B cell (primary cell): ENCODE measurements around the gene ARV1. TPM values are rescaled to one million over a fixed set of nuclear protein-coding genes. Genes with fewer than 3 reads are reported as not detected.

ENCODE experiments used
- ATAC-seq: fragments of 200-7000 bp; cut with Tn5 transposase; one replicate; pipeline ENCODE4 v1.10.0; 2021; ENCODE audit warnings: low read depth, mild to moderate bottlenecking, moderate number of reproducible peaks, moderate library complexity
- CTCF ChIA-PET: fragments of 350-600 bp; sonication (Branson Sonifier 250); formaldehyde crosslinking; loops from one replicate; lab custom pipeline; 2021; ENCODE audit warnings: antibody characterized with exemption, inconsistent platforms; lab: Charles Lee
- POLR2A ChIA-PET: fragments of 350-600 bp; sonication (Branson Sonifier 250); formaldehyde crosslinking; loops from one replicate; lab custom pipeline; 2021; ENCODE audit warnings: antibody characterized with exemption; lab: Charles Lee
- DNase-seq: peaks from one replicate; pipeline ENCODE4 v3.0.0; 2013
- H2AFZ ChIP-seq: 2 replicates; pipeline ENCODE4 v1.6.1; 2012; ENCODE audit warnings: mild to moderate bottlenecking, low read depth, low read length; ENCODE audit not compliant: insufficient read depth, poor library complexity, severe bottlenecking
- H3K27ac ChIP-seq, 2 donors: 1 replicate in 1 of 2; 2 replicates in 1 of 2; pipeline ENCODE4 v1.5.1; 2012 to 2013; ENCODE audit warnings: low read length in 2 of 2, mild to moderate bottlenecking in 2 of 2, moderate library complexity in 1 of 2
- H3K27me3 ChIP-seq, 4 experiments: fragments of 200-600 bp in 1 of 4; sonication (generic) in 1 of 4; replicated peaks in 1 of 4; 1 replicate in 2 of 4; 2 replicates in 2 of 4; pipeline versions ENCODE4 v1.6.1 to v1.7.0; 2013 to 2016; ENCODE audit warnings: low read length in 3 of 4, mild to moderate bottlenecking in 2 of 4, mixed read lengths in 1 of 4, moderate library complexity in 1 of 4; ENCODE audit not compliant: insufficient read depth in 4 of 4, control insufficient read depth in 3 of 4; ENCODE audit errors: control extremely low read depth in 1 of 4
- H3K36me3 ChIP-seq, 2 experiments: replicated peaks in 1 of 2; 1 replicate in 1 of 2; 2 replicates in 1 of 2; pipeline versions ENCODE4 v1.6.1 to v1.7.1; 2013; ENCODE audit warnings: low read length in 1 of 2; ENCODE audit not compliant: insufficient read depth in 2 of 2, control insufficient read depth in 1 of 2; ENCODE audit errors: control extremely low read depth in 1 of 2, extremely low read depth in 1 of 2
- H3K4me1 ChIP-seq, 2 donors: fragments of 200-600 bp in 1 of 2; sonication (generic) in 1 of 2; 1 replicate in 1 of 2; 2 replicates in 1 of 2; pipeline versions ENCODE4 v1.5.1 to v1.6.1; 2013 to 2017; ENCODE audit warnings: low read length in 2 of 2; ENCODE audit not compliant: control insufficient read depth in 2 of 2, insufficient read depth in 2 of 2
- H3K4me2 ChIP-seq: replicated peaks from 2 replicates; pipeline ENCODE3; 2012; ENCODE audit warnings: mild to moderate bottlenecking, low read depth, low read length; ENCODE audit not compliant: poor library complexity, severe bottlenecking
- H3K4me3 ChIP-seq, 5 experiments: fragments of 200-600 bp in 1 of 5; sonication (generic) in 1 of 5; 1 replicate in 3 of 5; 2 replicates in 2 of 5; pipeline versions ENCODE4 v1.5.1 to v1.7.0; 2011 to 2016; ENCODE audit warnings: low read length in 4 of 5, mild to moderate bottlenecking in 4 of 5, low read depth in 2 of 5, control low read depth in 1 of 5, moderate library complexity in 1 of 5; ENCODE audit not compliant: insufficient read depth in 1 of 5; ENCODE audit errors: control extremely low read depth in 1 of 5, extremely low read depth in 1 of 5
- H3K79me2 ChIP-seq: fragments of 200-600 bp; sonication (generic); one replicate; pipeline ENCODE4 v1.6.0; 2016; ENCODE audit warnings: low read length; ENCODE audit not compliant: control insufficient read depth, insufficient read depth
- H3K9ac ChIP-seq: fragments of 200-600 bp; sonication (generic); 2 replicates; pipeline ENCODE4 v1.6.1; 2017; ENCODE audit warnings: mild to moderate bottlenecking, low read length, moderate library complexity
- H3K9me3 ChIP-seq, 3 donors: one replicate each; pipeline versions ENCODE4 v1.6.1 to v1.7.1; 2013; ENCODE audit warnings: low read length in 2 of 3; ENCODE audit not compliant: control insufficient read depth in 2 of 3, insufficient read depth in 1 of 3; ENCODE audit errors: control extremely low read depth in 1 of 3
- H4K20me1 ChIP-seq: 2 replicates; pipeline ENCODE4 v1.6.0; 2012; ENCODE audit warnings: mild to moderate bottlenecking, low read length; ENCODE audit not compliant: insufficient read depth, control insufficient read depth, poor library complexity, severe bottlenecking
- H3K27ac Mint-ChIP-seq: one replicate; pipeline ENCODE4 v1.8.0; 2021; ENCODE audit warnings: mixed read lengths
- H3K27me3 Mint-ChIP-seq: one replicate; pipeline ENCODE4 v1.8.0; 2021; ENCODE audit warnings: mixed read lengths
- H3K4me1 Mint-ChIP-seq: one replicate; pipeline ENCODE4 v1.8.0; 2021; ENCODE audit warnings: mixed read lengths
- H3K4me3 Mint-ChIP-seq: one replicate; pipeline ENCODE4 v1.8.0; 2021; ENCODE audit warnings: mixed read lengths
- H3K9me3 Mint-ChIP-seq: one replicate; pipeline ENCODE4 v1.8.0; 2022; ENCODE audit warnings: mixed read lengths; ENCODE audit not compliant: insufficient read depth
- CTCF ChIP-seq: fragments of 200-600 bp; IDR thresholded peaks from one replicate; pipeline ENCODE4 v1.8.0; 2022; ENCODE audit warnings: antibody characterized with exemption, mild to moderate bottlenecking
- EZH2 ChIP-seq: IDR thresholded peaks from 2 replicates; pipeline ENCODE4 v1.6.1; 2012; ENCODE audit warnings: borderline replicate concordance, low read depth, mild to moderate bottlenecking, moderate library complexity, low read length; ENCODE audit not compliant: insufficient read depth, poor library complexity, severe bottlenecking
- WGBS: methylation state at CpG from one replicate; pipeline ENCODE4 v1.1.5; 2013; ENCODE audit warnings: missing lambda C conversion rate; ENCODE audit not compliant: insufficient coverage; 5-methylcytosine and 5-hydroxymethylcytosine counted together
- intact Hi-C: fragments of 100-400 bp; cut with micrococcal nuclease; formaldehyde crosslinking; loops from one replicate; pipeline ENCODE4 v1.10.0; 2022
- polyA plus RNA-seq: library from polyadenylated mRNA; depleted of rRNA; stranded (reverse); fragments of >200 nt; gene quantifications from 2 replicates; pipeline ENCODE4 v1.2.3, GENCODE V29; 2012
- total RNA-seq, 2 donors: library from RNA; stranded (reverse); fragments of 120-200 nt in 1 of 2; gene quantifications; 1 replicate in 1 of 2; 2 replicates in 1 of 2; pipeline versions ENCODE4 v1.2.3 to v1.2.4, GENCODE V29; 2013 to 2022

The ARV1 gene
- total and polyA plus RNA-seq, 2 donors (not counting 1 experiment from before 2014, with no cell fraction given) = 10.7 to 11.6 TPM

GRCh38 chr1:231049121-231049979, 70.5 kb downstream of the ARV1 start:
- peaks cover 10% of the 10 kb centered on the region for H3K9me3 Mint-ChIP-seq
- no peak overlapping the region for H3K4me3 Mint-ChIP-seq
- ChIA-PET POLR2A (no interaction called here), CTCF (no interaction called here)
- intact Hi-C loops = no loop called here
- Histone ChIP-seq H3K4me1 (peaks cover 12 to 14% of the 10 kb centered on the region in 2 donors), H3K9me3 (peaks cover 0 to 5% (median 4%) of the 10 kb centered on the region in 3 donors), H3K4me3 (no peak overlapping the region), H3K36me3 (no peaks in the 10 kb centered on the region), H3K27me3 (peaks cover 0 to 7% (median 0%) of the 10 kb centered on the region in 4 experiments), H3K27ac (no peak overlapping the region), H3K9ac (no peak overlapping the region), H4K20me1 (no peaks in the 10 kb centered on the region), H3K4me2 (no peak overlapping the region), H2AFZ (no peak overlapping the region), H3K79me2 (no peaks in the 10 kb centered on the region)
- WGBS = 100% methylated on average over 2 of the region's 10 CpGs
- no peak overlapping the region for H3K27ac Mint-ChIP-seq
- TF ChIP-seq EZH2 (no peak), CTCF (no peak)
- no peak for ATAC-seq
- peaks cover 17% of the 10 kb centered on the region for H3K4me1 Mint-ChIP-seq
- H3K27me3 Mint-ChIP-seq = peaks cover 16% of the 10 kb centered on the region
- no peak for DNase-seq

Other genes with a start within 250 kb of the ARV1 start
- not detected in 2 replicates for gene CAPN9, start 231.7 kb upstream of the ARV1 start, total RNA-seq
- gene CAPN9, start 231.7 kb upstream of the ARV1 start, polyA plus RNA-seq = not detected in 2 replicates
- gene C1orf198, start 110.6 kb upstream of the ARV1 start, total RNA-seq = 6.6 TPM in 2 replicates
- gene C1orf198, start 110.6 kb upstream of the ARV1 start, polyA plus RNA-seq = 1.0 and 1.3 TPM in 2 replicates
- 55.0 TPM in 2 replicates for gene TTC13, start 233 bp upstream of the ARV1 start, total RNA-seq
- gene TTC13, start 233 bp upstream of the ARV1 start, polyA plus RNA-seq = 33.9 and 39.8 TPM in 2 replicates
- gene FAM89A, start 61.2 kb downstream of the ARV1 start, total RNA-seq = 5.6 and 6.1 TPM in 2 replicates
- 1.5 and 3.2 TPM in 2 replicates for gene FAM89A, start 61.2 kb downstream of the ARV1 start, polyA plus RNA-seq
- gene TRIM67, start 183.0 kb downstream of the ARV1 start, total RNA-seq = 0.05 TPM in 1 of 2 replicates, not detected in the other
- gene TRIM67, start 183.0 kb downstream of the ARV1 start, polyA plus RNA-seq = 0.01 TPM in 1 of 2 replicates, not detected in the other